Measurements from ENCODE around the gene PCOLCE2. TPM values are rescaled to one million over a fixed set of nuclear protein-coding genes. Genes with fewer than 3 reads are reported as not detected.

Gene PCOLCE2
- total and polyA plus RNA-seq, 10 of the 15 experiments (the other 5 are each of a cell fraction or from before 2014, with no cell fraction given): 0.11 to 7.6 (median 0.40) TPM

GRCh38 chr3:142768338-142768737 lies 120.5 kb downstream of the PCOLCE2 start:
- ChIA-PET RAD21 (ENCODE audit: unreplicated experiment) (no interaction called here), CTCF (no interaction called here), POLR2A (no interaction called here), SMC1A (ENCODE audit: uncharacterized antibody, unreplicated experiment) (no interaction called here)
- no peak for FAIRE-seq
- intact Hi-C loops (cut with micrococcal nuclease; ENCODE audit: unreplicated experiment): no loop called here
- Histone ChIP-seq H3K4me1 (ENCODE audit: control insufficient read depth, insufficient read depth, low read length) (no peaks in the 10 kb centered on the region), H3K9me3 (replicated peaks; ENCODE audit: control insufficient read depth, insufficient read depth, low read length) (no peaks in the 10 kb centered on the region), H3K4me3 (no peak overlapping the region), H3K27me3 (replicated peaks in 1 of 2; ENCODE audit: control insufficient read depth in 2 of 2, insufficient read depth in 2 of 2, low read length in 1 of 2) (no peaks in the 10 kb centered on the region), H3K9ac (ENCODE audit: control insufficient read depth, insufficient read depth, low read length) (no peak overlapping the region), H3K4me2 (ENCODE audit: control insufficient read depth, insufficient read depth) (no peak overlapping the region), H3K36me3 (ENCODE audit: control insufficient read depth in 2 of 2, insufficient read depth in 2 of 2, low read length in 1 of 2) (no peaks in the 10 kb centered on the region), H2AFZ (ENCODE audit: control insufficient read depth, low read depth, low read length) (no peak overlapping the region), H4K20me1 (ENCODE audit: control insufficient read depth, insufficient read depth) (no peaks in the 10 kb centered on the region), H3K27ac (ENCODE audit: control insufficient read depth, insufficient read depth) (no peak overlapping the region), H3K79me2 (ENCODE audit: control insufficient read depth, insufficient read depth, low read length) (no peaks in the 10 kb centered on the region)
- DNase-seq (ENCODE audit: low read depth, low spot score): no peak
- ATAC-seq: no peak
- no TSS peak for BruUV-seq (replicated peaks)
- in situ Hi-C loops (cut with MboI): no loop called here
- TF ChIP-seq SPI1 (IDR thresholded peaks at IDR 0.05; ENCODE audit: borderline replicate concordance, insufficient read depth, low read depth, low read length) (no peak), PRDM15 (CRISPR knock-in tag; IDR thresholded peaks at IDR 0.05) (no peak), RCOR1 (conservative IDR thresholded peaks at IDR 0.05; ENCODE audit: low read depth, low read length) (no peak), YY1 (IDR thresholded peaks at IDR 0.05; ENCODE audit: low read depth, low read length) (no peak), MEF2A (IDR thresholded peaks at IDR 0.05; ENCODE audit: insufficient read depth, low read depth, low read length) (no peak), NFIC (IDR thresholded peaks at IDR 0.05; ENCODE audit: low read depth, low read length) (no peak), NKRF (conservative IDR thresholded peaks at IDR 0.05) (no peak), SKIL (IDR thresholded peaks at IDR 0.05; ENCODE audit: low read depth, poor library complexity, severe bottlenecking) (no peak), MLLT1 (IDR thresholded peaks at IDR 0.05) (no peak), FOXM1 (IDR thresholded peaks at IDR 0.05; ENCODE audit: low read depth, low read length) (no peak), NRF1 (conservative IDR thresholded peaks at IDR 0.05; ENCODE audit: low read depth, low read length) (no peak), NFYB (IDR thresholded peaks at IDR 0.05; ENCODE audit: insufficient read depth, low read depth, low read length) (no peak), TBL1XR1 (IDR thresholded peaks at IDR 0.05; ENCODE audit: low read depth, low read length) (no peak)

All from GM12878 (cell line).